Measurements from ENCODE around the gene CDK2.
A peak's percentile ranks its signal among the peaks of the same experiment; 100 is the strongest.
"Not testable (repeated sequence)": the region's sequence is repeated elsewhere in the genome, so short reads cannot be mapped to it uniquely, and the experiment has no call there.

Gene CDK2

GRCh38 chr12:55966408-55967281 is at the start of gene CDK2:
Gene CDK2, plus strand, starts transcription at chr12:55966830. Its CDS starts 179 bp downstream, at chr12:55967009.
- no peak for DNase-seq (ENCODE audit: low read depth)

GRCh38 chr12:55919032-55919431 is 47.6 kb upstream of the CDK2 start:
- not testable (repeated sequence) for DNase-seq (ENCODE audit: low read depth)

GRCh38 chr12:55922126-55922525 is 44.5 kb upstream of the CDK2 start:
- no peak for DNase-seq (ENCODE audit: low read depth)

DNA sequence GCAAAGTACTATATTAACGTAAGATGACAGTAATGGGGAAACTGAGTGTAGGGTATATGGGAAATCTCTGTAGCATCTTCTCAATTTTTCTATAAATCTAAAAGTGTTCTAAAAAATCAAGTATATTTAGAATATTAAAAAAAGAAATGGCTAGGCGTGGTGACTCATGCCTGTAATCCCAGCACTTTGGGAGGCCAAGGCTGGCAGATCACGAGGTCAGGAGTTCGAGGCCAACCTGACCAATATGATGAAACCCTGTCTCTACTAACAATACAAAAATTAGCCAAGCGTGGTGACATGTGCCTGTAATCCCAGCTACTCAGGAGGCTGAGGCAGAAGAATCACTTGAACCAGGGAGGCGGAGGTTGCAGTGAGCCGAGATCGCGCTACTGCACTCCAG is 43.0 kb upstream of the CDK2 start:
- not testable (repeated sequence) for DNase-seq (ENCODE audit: low read depth)

- no peak for DNase-seq (ENCODE audit: low read depth)
Observed at GRCh38 chr12:55925371-55925770, 41.3 kb upstream of the CDK2 start.

DNA sequence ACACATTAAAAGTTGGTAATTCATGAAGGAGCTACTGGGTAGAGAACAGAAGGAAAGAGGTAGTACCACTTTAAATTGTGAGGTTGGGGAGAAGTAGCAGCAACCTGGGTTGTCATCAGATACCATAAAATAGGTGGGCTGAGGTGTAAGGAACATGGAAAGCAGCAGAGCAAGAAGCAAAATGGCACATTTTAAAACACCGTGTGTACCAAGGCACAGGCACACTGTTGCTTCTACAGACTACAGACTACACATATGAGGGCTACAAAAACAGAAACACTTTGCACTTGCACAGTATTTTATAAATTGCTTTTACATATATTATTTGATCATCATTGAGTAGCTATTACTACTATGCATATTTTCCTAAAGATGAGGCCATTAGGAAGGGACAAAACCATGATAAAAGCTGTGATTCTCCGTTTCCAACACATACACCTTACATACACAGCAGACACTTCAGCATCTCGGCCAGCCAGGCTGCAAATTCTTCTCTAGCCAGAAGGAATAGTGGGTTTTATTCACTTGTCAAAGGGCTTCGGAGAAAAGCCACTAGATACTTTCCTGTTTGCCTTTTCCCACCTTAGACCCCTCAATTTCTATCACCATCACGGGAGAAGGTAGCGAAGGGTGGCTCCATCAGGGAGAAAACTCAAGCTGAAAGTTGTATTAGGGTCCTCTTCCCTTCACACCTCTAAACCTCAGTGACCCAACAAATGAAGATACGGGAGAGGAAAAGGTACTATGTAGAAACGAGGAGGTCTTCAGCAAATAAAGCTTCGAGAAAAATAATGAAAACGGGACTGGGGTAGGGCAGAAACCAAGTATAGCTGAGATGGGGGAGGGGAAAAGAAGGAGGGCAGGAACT is 40.5 kb upstream of the CDK2 start:
- DNase-seq (ENCODE audit: low read depth): no peak

DNA sequence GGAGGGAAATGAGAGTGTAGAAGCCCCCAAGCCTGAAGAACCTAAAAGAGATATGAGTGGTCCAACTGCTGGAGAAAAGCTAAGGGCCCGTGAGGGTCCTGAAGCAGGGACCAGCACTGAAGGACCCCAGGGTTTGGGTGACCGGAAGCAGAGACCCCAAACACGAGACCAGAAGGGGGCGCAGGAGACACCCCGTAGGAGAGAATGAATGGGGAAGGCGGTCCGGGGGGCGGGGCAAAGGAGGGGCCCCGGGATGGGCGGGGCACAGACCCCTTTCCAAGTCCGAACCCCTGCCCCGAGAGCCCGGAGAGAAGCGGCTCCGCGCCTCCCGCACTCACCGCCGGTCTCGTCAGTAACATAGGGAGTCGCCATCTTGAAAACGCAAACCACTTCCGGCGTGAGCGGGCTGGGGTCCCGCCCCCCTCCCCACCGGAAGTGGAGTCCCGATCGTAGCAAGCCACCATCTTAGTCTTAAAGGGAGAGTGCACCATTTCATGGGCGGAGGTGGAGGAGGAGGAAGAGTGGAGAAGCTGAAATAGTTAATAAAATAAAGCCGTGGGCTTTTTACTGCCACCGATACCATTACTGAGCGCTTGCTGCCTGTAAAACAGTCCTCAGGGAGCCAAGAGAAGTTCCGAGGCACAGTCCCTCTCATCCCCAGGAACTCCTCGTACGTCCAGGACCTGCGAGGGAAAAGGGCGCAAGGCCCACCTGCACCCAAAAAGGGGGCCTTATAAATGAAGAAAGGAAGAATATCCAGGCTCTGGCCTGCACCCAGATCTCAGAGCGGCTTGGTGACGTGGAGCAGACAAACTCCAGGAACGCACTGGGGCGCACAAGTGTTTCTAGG is 39.7 kb upstream of the CDK2 start:
- DNase-seq (ENCODE audit: low read depth): peak; percentile 65

DNA sequence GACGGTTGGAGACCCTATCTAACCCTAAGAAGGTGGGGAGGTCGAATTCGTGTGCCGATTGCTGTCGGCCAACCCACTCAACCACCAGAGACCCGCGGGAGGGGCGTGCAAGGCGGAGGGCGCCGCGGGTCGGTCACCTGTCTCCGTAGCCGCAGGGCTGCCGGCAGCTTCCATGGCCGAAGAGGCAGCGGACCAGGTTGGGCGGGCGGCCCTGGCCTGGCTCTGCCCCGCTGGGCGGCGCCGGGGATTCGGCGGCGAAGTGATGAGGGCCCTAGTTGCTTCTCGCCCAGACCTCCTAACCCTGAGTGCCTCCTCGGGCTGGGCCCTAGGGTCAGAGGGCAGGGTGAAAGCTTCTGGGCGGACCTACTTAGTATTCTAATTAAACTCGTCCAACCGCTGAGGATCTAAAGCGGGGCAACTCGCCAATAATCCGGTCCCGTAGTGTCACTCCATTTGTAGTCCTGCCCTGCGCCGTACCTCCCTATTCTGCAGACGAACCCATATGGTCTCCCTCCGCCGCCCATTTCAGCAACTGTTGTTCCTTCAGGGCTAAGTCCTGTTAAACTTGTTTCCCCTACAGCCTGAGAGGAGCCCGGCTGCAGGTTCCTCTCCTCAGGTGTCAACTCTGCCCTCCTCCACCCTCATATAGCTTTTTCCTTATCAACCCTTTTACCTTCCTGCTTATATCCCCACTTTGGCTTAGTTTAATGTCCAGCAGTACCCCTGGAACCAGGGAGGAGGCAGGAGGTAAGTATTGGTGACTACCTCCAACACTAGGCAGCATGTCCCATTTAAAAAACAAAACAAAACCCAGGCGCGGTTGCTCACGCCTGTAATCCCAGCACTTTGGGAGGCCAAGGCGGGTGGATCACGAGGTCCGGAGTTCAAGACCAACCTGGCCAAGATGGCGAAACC is 38.8 kb upstream of the CDK2 start, which contains the start of gene PYM1:
PYM1 (minus strand) TSS at position 307 of the 915 bp plus-strand sequence; CDS start at position 174, 133 bp downstream.
- no peak for DNase-seq (ENCODE audit: low read depth)

- no peak for DNase-seq (ENCODE audit: low read depth)
Observed at GRCh38 chr12:55929306-55929791, 37.3 kb upstream of the CDK2 start.

DNA sequence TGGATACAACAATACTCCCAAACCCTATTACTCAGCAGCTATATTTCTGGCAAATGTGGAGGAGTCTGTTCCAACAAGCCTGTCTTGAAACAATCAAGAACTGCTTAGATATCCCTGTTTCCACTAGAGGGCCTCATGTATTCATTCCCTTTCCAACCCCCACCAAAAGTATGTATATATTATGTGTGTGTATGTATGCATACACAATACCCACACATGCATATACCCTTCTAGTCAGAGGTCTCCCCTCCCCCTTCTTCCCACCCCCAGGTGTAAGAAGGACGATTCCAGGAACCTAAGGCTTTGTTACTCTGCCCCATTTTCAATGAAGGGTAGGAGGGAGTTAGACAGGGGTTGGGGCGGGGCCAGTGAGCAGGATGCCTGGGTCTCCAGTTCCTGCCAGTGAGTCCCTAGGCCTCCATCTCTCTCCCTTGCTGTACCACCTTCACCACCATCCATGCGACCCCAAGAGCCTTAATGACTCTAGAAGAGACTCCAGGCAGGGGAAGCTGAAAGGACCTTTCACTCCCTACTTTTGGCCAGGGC is 35.8 kb upstream of the CDK2 start, which contains the start of gene DGKA:
DGKA (plus strand) TSS at position 392 of the 546 bp plus-strand sequence. CDS start 5,342 bp downstream, outside the sequence.
- peak; percentile 48 for DNase-seq (ENCODE audit: low read depth)

- no peak for DNase-seq (ENCODE audit: low read depth)
Observed at GRCh38 chr12:55931317-55931779, 35.3 kb upstream of the CDK2 start.

DNA sequence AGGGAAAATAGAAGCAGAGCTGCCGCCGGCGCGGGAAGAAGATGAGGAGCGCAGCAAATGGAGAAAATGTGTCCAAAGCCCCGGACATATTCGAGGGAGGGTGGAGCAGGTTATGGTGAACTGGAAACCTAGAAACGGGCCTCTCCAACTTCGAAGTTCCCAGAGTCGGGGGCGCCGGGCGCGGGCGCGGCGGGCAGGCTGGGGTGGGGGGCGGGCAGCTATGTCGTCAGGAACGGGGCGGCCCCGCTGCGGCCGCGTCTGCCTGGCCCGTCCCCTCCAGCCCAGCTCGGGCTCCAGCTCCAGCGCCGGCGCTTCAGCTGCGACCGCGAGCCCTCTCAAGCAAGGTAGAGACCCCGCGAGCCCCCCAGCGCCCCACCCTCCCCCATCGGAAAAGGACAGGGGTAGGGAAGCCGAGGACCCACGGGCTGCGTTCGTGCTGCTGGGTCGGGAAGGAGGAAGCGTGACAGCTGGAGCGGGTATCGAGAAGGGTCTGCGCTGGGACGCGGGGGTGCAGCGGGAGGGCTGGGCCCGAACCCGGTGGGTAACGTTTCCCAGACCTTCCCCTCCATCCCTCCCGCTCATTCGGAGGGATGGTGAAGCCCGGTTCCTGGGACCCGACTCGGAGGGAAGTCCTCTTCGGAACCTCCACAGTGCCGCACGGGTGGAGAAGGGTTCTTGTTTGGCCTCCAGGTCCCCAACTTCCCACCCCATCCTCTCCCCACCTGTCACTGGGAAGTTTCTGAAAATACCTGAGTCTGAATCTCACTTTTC is 34.7 kb upstream of the CDK2 start:
- DNase-seq (ENCODE audit: low read depth): no peak

DNA sequence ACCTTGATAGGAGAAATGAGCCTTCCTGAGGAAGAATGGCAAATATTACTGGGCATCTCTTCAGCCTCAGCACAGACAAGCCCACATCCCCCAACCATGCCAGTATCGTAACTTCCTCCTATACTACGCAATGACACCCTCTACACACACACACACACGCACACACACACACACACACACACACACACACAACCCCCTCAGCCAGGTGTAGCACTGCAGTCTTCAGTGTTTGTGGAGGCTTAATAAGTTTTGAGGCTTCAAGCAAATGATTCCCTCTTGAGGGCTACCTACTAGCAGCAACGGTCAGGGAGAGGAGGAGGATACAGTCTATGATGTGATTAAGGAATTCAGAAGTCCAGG is 34.1 kb upstream of the CDK2 start:
- DNase-seq (ENCODE audit: low read depth): no peak

- DNase-seq (ENCODE audit: low read depth): no peak
Observed at GRCh38 chr12:55933169-55933798, 33.3 kb upstream of the CDK2 start.

- DNase-seq (ENCODE audit: low read depth): no peak
Observed at GRCh38 chr12:55933799-55934742, 32.6 kb upstream of the CDK2 start.

DNA sequence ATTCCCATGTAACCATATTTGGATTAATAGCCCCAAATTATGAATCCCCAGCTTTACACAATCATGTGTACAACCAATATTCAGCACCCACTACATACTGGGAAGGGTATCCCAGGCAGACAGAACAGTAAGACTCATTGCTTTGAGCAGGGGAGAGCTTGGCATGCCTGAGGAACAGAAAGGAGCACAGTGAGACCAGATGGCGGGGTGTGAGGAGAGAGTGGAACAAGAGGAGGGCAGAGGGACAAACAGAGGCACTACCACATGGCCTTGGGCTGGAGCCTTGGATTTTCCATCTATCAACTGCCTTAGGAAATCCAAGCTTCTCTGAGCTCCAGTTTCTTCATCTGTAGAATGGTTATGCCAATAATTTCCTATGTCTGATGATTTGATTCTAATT is 31.9 kb upstream of the CDK2 start:
- DNase-seq (ENCODE audit: low read depth): no peak

- no peak for DNase-seq (ENCODE audit: low read depth)
Observed at GRCh38 chr12:55935738-55936151, 30.9 kb upstream of the CDK2 start.

DNA sequence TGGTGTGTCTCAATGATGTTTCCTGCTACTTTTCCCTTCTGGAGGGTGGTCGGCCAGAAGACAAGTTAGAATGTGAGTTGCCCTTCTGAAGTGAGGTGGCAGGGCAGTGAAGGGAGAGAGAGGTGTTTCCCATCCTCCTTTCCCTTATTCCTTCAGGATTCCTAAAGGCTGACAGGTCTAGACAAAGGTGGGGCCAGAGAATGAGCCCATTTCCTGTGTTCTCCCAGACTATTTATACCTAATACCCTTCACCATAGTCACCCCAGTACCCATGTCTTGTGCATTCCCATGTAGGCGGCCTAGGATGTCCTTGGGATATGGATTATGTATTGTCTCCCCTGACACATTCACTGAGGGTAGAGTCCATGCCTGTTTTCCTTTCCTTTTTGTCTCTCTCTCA is 28.6 kb upstream of the CDK2 start:
- DNase-seq (ENCODE audit: low read depth): no peak
